Lower lobe of right lung (tissue), 2 donors: ENCODE data around the gene SYT17. TPM values are rescaled to one million over a fixed set of nuclear protein-coding genes. Genes with fewer than 3 reads are reported as not detected.

ENCODE experiments used
- ATAC-seq, 2 donors: fragments of 200-7000 bp; cut with Tn5 transposase; one replicate each; pipeline ENCODE4 v1.9.1; 2020 to 2022; ENCODE audit warnings: mild to moderate bottlenecking in 2 of 2, moderate library complexity in 2 of 2
- DNase-seq: peaks from one replicate; pipeline ENCODE4 v3.0.0-alpha.2; 2020
- H3K27ac ChIP-seq: fragments of 200-600 bp; one replicate; pipeline ENCODE4 v1.8.0; 2022
- H3K27me3 ChIP-seq: fragments of 200-600 bp; one replicate; pipeline ENCODE4 v1.8.0; 2022; ENCODE audit warnings: low read depth
- H3K36me3 ChIP-seq: fragments of 200-600 bp; one replicate; pipeline ENCODE4 v1.8.0; 2022; ENCODE audit warnings: mild to moderate bottlenecking
- H3K4me1 ChIP-seq: fragments of 200-600 bp; one replicate; pipeline ENCODE4 v1.8.0; 2022
- H3K4me3 ChIP-seq: fragments of 200-600 bp; one replicate; pipeline ENCODE4 v1.8.0; 2022; ENCODE audit warnings: mild to moderate bottlenecking
- H3K9me3 ChIP-seq: fragments of 200-600 bp; one replicate; pipeline ENCODE4 v1.8.0; 2022
- CTCF ChIP-seq: fragments of 200-600 bp; IDR thresholded peaks from one replicate; pipeline ENCODE4 v1.8.0; 2022; ENCODE audit warnings: antibody characterized with exemption, mild to moderate bottlenecking
- intact Hi-C: fragments of 100-400 bp; cut with DNase I; formaldehyde crosslinking; loops from one replicate; pipeline ENCODE4 v1.11.0; 2022
- total RNA-seq: library from RNA; stranded (reverse); fragmentation: NEBNext Ultra II Directional; extraction: Animal tissue kit (Norgen Biotek cat#: 25700); gene quantifications from one replicate; pipeline ENCODE4 v1.2.1, GENCODE V29; 2021
- donor health status: DM: no; HTN: yes; CAD: no; lungs with severe emphysema.

The SYT17 gene
- total RNA-seq, 1 donor from 2014 or later = 11.8 TPM

GRCh38 chr16:19309178-19309577 lies 141.1 kb downstream of the SYT17 start:
- TF ChIP-seq CTCF = no peak
- Histone ChIP-seq H3K27ac (no peak overlapping the region), H3K4me3 (no peak overlapping the region), H3K36me3 (no peaks in the 10 kb centered on the region), H3K9me3 (no peaks in the 10 kb centered on the region), H3K4me1 (no peaks in the 10 kb centered on the region), H3K27me3 (no peaks in the 10 kb centered on the region)
- intact Hi-C loops = no loop called here
- no peak for ATAC-seq
- no peak for DNase-seq

- no peak for DNase-seq
- H3K9me3 ChIP-seq = no peaks in the 10 kb centered on the region
- no peaks in the 10 kb centered on the region for H3K36me3 ChIP-seq
- H3K27me3 ChIP-seq = no peaks in the 10 kb centered on the region
- no peaks in the 10 kb centered on the region for H3K4me1 ChIP-seq
- intact Hi-C loops = no loop called here
- H3K27ac ChIP-seq = no peak overlapping the region
- no peak overlapping the region for H3K4me3 ChIP-seq
- no peak for TF ChIP-seq CTCF
- no peak for ATAC-seq
These were observed 146.8 kb downstream of the SYT17 start for GRCh38 chr16:19314718-19315425.

GRCh38 chr16:19315889-19316433 lies 147.9 kb downstream of the SYT17 start:
- Histone ChIP-seq H3K27ac (no peak overlapping the region), H3K27me3 (no peaks in the 10 kb centered on the region), H3K4me1 (no peaks in the 10 kb centered on the region), H3K4me3 (no peak overlapping the region), H3K36me3 (no peaks in the 10 kb centered on the region), H3K9me3 (no peaks in the 10 kb centered on the region)
- intact Hi-C loops = no loop called here
- TF ChIP-seq CTCF = no peak
- ATAC-seq (no peak), DNase-seq (no peak)

- intact Hi-C loops = no loop called here
- no peak overlapping the region for H3K27ac ChIP-seq
- H3K36me3 ChIP-seq = no peaks in the 10 kb centered on the region
- TF ChIP-seq CTCF = no peak
- no peaks in the 10 kb centered on the region for H3K4me1 ChIP-seq
- DNase-seq (no peak), ATAC-seq (no peak)
- H3K9me3 ChIP-seq = no peaks in the 10 kb centered on the region
- no peaks in the 10 kb centered on the region for H3K27me3 ChIP-seq
- H3K4me3 ChIP-seq = no peak overlapping the region
These were observed 148.8 kb downstream of the SYT17 start for GRCh38 chr16:19316846-19317245.

Other genes with a start within 250 kb of the SYT17 start
- 89.0 TPM for gene SMG1, start 241.8 kb upstream of the SYT17 start, total RNA-seq
- gene TMC7, start 184.3 kb upstream of the SYT17 start, total RNA-seq = 3.3 TPM
- 17.3 TPM for gene COQ7, start 100.6 kb upstream of the SYT17 start, total RNA-seq
- gene ITPRIPL2, start 54.3 kb upstream of the SYT17 start, total RNA-seq = 60.7 TPM
- not detected for gene CLEC19A, start 117.5 kb downstream of the SYT17 start, total RNA-seq
- 62.1 TPM for gene TMC5, start 249.6 kb downstream of the SYT17 start, total RNA-seq